ENCODE measurements around the gene BRSK2.

Gene BRSK2

GRCh38 chr11:1460396-1460985, 70.8 kb downstream of the BRSK2 start:
- DNase-seq (ENCODE audit: low read depth), result no peak
- no peak overlapping the region for H3K4me3 ChIP-seq (ENCODE audit: low read length)
- TF ChIP-seq, protein P1, sequence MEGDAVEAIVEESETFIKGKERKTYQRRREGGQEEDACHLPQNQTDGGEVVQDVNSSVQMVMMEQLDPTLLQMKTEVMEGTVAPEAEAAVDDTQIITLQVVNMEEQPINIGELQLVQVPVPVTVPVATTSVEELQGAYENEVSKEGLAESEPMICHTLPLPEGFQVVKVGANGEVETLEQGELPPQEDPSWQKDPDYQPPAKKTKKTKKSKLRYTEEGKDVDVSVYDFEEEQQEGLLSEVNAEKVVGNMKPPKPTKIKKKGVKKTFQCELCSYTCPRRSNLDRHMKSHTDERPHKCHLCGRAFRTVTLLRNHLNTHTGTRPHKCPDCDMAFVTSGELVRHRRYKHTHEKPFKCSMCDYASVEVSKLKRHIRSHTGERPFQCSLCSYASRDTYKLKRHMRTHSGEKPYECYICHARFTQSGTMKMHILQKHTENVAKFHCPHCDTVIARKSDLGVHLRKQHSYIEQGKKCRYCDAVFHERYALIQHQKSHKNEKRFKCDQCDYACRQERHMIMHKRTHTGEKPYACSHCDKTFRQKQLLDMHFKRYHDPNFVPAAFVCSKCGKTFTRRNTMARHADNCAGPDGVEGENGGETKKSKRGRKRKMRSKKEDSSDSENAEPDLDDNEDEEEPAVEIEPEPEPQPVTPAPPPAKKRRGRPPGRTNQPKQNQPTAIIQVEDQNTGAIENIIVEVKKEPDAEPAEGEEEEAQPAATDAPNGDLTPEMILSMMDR (conservative IDR thresholded peaks at IDR 0.05; ENCODE audit: low read length), result no peak

DNA sequence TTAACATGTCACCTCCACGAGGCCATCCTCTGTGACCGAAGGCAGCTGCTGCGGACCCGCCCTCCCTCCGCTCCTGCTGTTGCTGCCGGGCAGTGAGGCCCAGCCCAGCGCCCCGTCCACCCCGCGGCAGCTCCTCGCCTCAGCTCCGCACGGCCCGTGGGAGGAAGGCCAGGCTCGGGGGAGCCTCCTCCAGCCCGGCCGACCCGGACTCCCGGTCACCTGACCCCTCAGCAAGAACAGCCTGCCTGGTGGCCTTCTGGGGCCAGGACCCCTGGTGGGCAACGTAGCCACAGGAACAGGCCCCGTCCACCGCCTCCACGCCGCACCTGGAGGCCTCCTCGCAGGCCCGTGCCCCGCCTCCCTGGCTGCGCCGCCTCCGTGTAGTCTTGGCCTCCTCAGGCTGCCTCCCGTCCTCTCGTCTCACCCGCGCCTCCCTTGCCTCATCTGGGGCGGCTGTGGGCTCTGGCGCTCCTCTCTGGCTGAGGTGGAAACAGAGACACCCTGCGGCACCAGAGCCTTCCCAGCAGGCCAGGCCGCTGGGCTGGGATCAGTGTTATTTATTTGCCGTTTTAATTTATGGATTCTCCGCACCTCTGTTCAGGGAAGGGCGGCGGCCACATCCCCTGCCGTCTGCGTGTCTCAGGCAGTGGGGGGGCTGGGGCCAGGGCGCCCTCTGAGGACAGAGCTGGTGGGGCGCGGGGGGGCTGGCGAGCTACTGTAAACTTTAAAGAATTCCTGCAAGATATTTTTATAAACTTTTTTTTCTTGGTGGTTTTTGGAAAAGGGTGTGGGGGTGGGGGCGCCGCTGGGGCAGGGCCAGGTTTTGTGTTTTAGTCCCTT, 71.5 kb downstream of the BRSK2 start:
- TF ChIP-seq, protein P1 (conservative IDR thresholded peaks at IDR 0.05; ENCODE audit: low read length), result no peak
- no peak for DNase-seq (ENCODE audit: low read depth)
- H3K4me3 ChIP-seq (ENCODE audit: low read length), result no peak overlapping the region

- H3K4me3 ChIP-seq (ENCODE audit: low read length), result no peak overlapping the region
- TF ChIP-seq, protein P1 (conservative IDR thresholded peaks at IDR 0.05; ENCODE audit: low read length), result no peak
- no peak for DNase-seq (ENCODE audit: low read depth)
Measured at GRCh38 chr11:1461826-1462697, 72.3 kb downstream of the BRSK2 start.

GRCh38 chr11:1462698-1462975, 72.9 kb downstream of the BRSK2 start:
- no peak overlapping the region for H3K4me3 ChIP-seq (ENCODE audit: low read length)
- no peak for DNase-seq (ENCODE audit: low read depth)
- TF ChIP-seq, protein P1 (conservative IDR thresholded peaks at IDR 0.05; ENCODE audit: low read length), result no peak

- no peak overlapping the region for H3K4me3 ChIP-seq (ENCODE audit: low read length)
- TF ChIP-seq, protein P1 (conservative IDR thresholded peaks at IDR 0.05; ENCODE audit: low read length), result no peak
- DNase-seq (ENCODE audit: low read depth), result no peak
Measured at GRCh38 chr11:1463056-1463455, 73.3 kb downstream of the BRSK2 start.

DNA sequence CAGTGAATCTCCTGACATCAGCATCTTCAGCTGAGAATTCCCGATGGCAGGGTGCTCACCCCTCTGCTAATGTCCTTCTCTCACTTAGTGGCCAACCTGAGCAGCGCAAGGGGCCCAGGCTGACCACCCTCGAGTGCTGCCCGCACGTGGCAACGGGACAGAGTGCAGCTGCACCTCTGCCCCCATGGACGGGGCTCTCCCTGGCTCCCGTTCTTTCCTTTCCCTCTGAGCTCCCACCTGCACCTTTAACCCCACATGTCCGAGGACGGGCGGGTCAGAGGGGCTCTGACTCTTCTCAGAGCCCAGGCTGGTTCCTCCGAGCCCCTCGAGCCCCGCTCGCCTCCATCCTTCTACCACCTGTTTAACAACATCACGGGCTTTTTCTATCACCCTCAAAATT, 77.0 kb downstream of the BRSK2 start:
- DNase-seq (ENCODE audit: low read depth), result no peak
- TF ChIP-seq, protein P1 (conservative IDR thresholded peaks at IDR 0.05; ENCODE audit: low read length), result no peak
- no peak overlapping the region for H3K4me3 ChIP-seq (ENCODE audit: low read length)

Measured in AG10803 (cell line).